Measurements from ENCODE around the gene ALDH4A1. TPM values are rescaled to one million over a fixed set of nuclear protein-coding genes. Genes with fewer than 3 reads are reported as not detected.
A peak's percentile ranks its signal among the peaks of the same experiment; 100 is the strongest.
"Not testable (repeated sequence)": the region's sequence is repeated elsewhere in the genome, so short reads cannot be mapped to it uniquely, and the experiment has no call there.

ALDH4A1 gene
- total RNA-seq, 1 donor from 2014 or later, result 12.7 TPM

DNA sequence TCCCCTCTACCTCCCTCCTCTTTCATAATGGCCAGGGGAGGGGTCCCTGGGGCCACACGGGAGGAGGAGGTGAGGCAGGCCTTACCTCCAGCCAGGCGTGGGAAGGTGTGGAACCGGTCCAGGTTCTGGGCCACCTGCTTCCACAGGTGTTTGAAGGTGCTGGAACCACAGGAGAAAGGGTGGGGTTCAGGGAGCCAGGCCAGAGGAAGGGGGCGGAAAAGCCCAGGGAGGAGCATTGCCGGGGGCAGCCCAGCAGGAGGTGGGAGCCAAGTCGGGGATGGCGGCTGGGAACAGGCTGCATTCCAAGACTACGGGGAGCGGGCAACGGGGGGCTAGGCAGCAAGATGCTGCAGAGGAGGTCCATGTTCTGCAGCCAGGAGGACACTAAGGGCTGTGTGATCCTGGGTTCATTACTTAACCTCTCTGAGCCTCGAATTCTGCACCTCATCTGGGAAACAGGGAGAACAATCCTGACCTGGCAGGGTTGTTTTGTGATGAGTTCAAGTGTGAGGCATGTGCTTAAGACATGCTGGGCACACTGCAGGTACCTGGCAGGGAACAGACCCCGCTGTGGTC lies 23.1 kb downstream of the ALDH4A1 start:
- DNase-seq (ENCODE audit: low read depth in 2 of 2), result no peak

DNA sequence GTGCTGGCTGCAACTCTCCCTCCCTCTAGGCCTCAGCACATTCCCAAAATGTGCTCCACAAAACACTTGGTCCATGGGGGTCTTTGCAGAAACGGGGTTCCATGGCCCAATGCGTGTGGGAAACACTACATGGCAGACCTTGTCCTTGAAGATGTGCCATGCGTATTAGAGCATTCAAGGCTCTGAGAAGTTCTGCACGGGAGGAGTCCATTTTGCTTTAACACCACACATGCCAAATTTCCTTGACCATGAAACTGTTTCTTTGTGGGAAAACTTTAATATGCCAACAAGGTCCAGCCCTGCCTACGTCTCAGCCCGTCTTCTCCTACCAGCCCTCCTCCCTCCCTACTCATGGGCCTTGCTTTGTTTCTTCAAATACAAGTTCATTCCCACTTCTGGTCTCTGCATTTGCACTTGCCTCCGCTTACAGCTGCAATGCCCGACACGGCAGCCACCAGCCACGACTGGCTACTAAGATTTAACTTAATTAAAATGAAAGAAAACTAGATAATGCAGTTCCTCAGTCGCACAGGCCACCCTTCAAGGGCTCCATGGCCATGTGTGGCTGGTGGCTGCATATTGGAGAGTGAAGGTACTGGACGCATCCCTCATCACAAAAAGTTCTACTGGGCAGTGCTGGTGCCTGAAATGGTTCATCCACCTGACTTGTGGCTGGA lies 23.7 kb downstream of the ALDH4A1 start:
- DNase-seq (ENCODE audit: low read depth in 2 of 2), result no peak

DNA sequence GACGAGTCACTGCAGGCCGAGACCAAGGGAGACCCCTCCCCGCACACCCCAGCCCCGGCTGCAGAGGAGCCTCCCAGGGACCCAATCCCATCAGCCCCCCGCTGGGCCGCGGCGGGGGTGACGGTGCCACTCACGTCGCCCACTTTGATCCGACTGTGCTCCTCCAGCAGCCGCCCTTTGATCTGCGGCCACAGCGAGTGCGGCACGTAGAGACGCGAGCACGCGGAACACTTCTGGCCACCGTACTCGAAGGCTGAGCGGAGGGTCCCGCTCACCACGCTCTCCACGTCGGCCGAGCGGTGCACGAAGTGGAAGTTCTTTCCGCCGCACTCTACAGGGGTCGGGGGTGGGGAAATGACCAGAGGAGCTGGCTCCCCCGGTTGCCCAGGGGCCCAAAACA lies 25.1 kb downstream of the ALDH4A1 start:
- DNase-seq (ENCODE audit: low read depth in 2 of 2), result no peak

DNA sequence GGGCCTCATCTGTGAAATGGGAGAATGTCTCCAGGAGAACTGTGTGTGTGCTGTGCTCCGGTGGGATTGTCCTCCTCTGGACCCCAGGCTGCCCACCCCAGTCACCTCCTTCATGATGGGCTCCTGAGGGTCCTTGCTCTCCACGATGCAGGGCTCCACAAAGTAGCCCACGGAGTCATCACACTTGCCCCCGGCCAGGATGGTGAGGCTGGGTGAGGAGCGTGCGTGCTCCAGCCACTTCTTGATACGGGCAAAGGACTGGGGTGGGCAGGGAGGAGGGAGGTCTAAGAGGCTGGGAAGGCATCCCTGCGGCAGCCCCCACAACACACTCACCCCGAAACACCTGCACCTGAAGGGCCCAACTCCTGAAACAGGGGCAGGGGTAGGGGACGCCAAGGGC lies 26.1 kb downstream of the ALDH4A1 start:
- no peak for DNase-seq (ENCODE audit: low read depth in 2 of 2)

DNA sequence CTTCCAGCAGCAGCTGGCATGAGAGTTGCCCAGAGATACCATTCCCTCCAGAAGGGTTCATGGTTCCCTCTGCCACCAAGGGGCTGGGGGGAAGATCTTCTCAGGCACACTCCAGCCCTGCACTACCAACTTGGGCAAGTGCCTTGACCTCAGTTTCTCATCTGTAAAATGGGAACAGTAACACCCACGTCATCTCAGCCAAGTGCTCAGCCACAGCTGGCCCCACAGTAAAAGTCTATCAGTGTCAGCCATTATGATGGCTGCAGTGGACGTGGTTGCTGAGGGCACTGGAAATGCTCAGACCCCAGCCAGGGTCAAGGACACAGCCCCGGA lies 26.6 kb downstream of the ALDH4A1 start:
- DNase-seq (ENCODE audit: low read depth in 2 of 2), result no peak

DNA sequence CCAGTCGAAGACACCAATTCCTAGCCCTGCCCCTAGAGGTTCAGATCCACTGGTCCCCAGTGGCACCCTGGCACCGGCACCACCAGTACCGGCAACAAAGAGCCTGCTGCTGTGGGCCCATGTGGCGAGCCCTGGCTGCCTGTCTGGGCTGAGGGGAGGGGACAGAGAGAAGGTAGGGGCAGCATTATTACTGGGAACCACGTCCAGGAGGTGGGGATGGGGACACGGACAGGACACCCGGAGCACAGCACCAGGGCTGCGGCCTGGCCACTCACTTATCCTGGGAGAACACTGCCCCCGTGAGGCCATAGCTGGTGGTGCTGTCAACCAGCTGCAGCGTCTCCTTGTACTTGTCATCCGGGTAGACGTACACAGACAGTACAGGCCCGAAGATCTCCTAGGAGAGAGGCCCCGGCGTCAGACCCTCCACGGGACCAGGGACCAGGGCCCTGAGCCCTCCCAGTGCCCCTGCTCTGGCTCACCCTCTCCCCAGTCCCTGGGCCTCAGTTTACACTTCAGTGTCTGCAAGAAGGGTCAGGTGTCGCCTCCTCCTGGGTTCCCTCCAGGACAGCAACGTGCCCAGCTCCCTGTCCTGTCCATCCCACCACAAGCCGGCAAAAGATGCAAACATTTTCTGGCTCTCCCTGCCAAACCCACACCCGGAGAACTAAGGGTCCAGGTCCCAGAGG lies 27.1 kb downstream of the ALDH4A1 start:
- peak; percentile 64 to 85 for DNase-seq (ENCODE audit: low read depth in 2 of 2)

DNA sequence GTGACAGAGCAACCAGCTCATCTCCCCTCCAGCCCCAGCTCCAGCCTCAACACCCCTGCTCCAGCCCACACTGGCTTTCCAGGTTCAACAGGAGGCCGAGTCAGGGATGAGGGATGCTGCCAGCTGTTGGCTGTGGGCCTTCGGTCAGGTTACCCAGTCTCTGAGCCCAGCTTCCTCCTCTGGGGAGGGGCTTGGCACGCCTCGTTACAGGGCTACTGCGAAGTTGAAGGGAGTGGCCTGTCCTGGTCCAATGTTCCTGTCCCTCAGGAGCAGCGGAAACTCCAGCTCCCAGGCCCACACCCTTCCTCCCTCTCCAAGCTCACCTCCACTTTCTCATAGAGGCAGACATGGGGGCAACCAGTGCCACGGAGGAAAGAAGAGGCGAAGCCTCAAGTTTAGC lies 27.8 kb downstream of the ALDH4A1 start:
- DNase-seq (ENCODE audit: low read depth in 2 of 2), result no peak

DNA sequence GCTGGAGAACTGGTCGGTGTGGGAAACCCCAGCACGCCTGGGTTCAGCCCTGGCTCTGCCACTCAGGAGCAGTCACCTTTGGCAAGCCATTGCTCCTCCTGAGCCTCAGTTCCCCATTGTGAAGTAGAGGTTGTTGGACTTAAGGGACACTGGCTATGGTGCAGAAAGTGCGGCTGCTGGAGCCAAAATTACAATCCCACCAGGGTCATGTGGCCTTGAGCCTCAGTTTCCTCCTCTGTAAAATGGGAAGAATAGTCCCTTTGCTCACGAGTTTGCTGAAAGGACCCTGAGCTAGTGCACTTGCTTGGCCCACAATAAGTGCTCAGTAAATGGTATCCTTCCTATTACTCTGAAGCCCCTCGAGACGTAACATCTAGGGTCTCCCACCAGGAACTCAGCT lies 28.3 kb downstream of the ALDH4A1 start:
- DNase-seq (ENCODE audit: low read depth in 2 of 2), result no peak

DNA sequence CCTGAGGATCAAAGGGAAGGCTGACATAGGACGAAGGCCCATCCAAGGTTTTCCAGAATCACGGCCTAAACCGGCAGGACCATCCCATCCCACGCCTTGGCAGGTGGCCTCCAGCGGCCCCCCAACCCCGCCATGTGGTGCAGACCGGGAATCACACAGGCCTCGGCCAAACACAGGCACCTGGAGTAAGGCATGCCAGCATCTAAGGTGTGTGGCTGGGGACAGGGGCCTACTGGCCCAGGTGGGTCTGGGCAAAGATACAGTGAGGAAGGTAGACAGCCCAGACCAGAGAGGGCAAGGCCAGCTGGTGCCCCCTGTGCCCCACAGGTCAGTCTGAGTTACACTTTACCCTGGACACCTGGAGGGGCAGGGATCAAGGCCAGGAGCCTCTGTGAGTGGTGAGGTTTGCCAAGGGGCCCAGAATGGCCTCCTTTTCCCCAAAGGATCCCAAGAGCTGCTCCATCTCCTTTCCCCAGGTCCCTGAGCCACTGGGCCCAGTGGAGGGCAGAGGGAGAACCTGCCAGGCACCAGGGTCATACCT lies 30.2 kb downstream of the ALDH4A1 start:
- no peak for DNase-seq (ENCODE audit: low read depth in 2 of 2)

DNA sequence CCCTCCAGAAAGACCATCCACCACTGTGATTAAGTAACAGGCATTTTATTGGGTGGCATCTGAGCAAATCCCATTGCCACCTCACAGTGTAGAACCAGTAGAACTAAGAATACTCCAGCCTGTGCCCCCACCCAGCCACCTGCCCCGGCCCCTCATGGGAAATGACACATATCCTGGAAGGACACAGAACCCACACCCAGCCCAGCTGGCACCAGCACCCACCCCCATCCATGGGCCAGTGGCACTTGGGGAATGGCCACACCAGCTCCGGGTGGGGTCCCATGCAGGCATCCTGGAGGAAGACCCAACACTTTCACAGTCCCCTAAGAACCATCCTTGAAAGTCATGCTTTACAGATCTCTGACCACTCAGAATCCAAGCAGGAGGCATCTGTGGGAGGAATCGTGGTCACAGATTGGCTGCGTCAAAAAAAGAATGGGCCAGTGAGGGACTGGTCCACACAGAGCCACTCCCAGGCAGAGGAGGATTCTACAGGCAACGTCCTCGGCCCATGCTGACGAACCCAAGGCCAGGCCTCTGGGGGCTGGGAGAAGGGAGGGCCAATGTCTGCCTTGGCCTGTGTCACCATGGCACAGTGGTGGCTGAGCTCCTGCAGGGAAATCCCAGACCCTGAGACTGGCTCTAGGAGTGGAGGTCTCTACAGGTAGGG lies 30.8 kb downstream of the ALDH4A1 start:
- no peak for DNase-seq (ENCODE audit: low read depth in 2 of 2)

DNA sequence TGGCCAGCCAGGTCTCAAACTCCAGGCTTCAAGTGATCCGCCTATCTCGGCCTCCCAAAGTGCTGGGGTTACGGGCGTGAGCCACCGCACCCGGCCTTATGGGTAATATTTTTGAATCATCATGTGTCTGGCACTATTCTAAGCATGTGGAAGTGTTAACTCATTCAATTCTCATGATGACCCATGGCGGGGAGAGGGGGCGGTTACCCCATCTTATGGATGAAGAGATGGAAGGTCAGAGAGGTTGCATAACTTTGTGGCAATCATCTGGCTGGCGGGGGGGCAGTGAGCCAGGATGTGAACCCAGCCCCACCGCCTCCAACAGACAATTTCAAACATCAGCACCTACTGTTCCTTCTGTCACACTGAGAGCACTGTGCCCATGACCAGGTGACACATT lies 31.4 kb downstream of the ALDH4A1 start:
- no peak for DNase-seq (ENCODE audit: low read depth in 2 of 2)

DNA sequence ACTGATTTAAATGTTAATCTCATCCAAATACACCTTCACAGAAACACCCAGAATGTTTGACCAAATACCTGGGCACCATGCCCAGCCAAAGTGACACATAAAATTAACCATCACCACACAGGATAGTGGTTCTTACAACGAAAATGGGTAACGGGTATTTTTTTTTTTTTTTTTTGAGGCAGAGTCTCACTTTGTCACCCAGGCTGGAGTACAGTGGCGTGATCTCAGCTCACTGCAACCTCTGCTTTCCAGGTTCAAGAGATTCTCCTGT lies 31.8 kb downstream of the ALDH4A1 start:
- DNase-seq (ENCODE audit: low read depth in 2 of 2), result not testable (repeated sequence)

DNA sequence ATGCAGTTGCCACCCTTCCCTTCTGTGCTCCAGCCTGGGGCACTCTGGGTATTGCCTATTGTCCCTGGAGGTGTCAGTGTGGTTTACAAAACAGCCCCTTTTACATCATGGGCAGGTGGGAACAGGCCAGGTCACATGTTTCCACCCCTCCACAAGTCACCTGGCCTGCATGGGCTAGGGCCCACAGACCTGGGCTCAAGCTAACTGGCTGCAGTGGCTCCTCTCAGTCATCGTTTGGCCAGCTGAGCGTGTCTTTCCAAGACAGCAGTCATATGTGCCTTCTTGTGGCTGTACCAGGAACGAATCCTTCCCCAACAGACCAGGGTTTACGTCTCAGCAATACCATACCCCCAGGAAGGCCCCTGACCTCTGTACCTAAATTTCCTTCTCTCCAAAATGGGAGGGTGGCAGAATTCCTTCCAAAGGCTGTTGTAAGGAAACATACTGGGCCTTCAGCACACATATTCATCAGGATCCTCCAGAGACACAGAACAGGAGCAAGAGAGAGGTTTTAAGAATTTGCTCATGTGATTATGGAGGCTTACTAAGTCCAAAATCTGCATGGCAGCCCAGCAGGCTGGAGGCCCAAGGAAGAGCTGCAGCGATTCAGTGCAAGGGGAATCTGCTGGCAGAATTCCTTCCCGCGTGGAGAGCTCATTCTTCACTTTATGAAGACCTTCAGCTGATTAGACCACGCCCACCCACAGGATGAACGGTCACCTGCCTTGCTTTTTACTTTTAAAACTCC lies 32.3 kb downstream of the ALDH4A1 start:
- DNase-seq (ENCODE audit: low read depth in 2 of 2), result no peak

DNA sequence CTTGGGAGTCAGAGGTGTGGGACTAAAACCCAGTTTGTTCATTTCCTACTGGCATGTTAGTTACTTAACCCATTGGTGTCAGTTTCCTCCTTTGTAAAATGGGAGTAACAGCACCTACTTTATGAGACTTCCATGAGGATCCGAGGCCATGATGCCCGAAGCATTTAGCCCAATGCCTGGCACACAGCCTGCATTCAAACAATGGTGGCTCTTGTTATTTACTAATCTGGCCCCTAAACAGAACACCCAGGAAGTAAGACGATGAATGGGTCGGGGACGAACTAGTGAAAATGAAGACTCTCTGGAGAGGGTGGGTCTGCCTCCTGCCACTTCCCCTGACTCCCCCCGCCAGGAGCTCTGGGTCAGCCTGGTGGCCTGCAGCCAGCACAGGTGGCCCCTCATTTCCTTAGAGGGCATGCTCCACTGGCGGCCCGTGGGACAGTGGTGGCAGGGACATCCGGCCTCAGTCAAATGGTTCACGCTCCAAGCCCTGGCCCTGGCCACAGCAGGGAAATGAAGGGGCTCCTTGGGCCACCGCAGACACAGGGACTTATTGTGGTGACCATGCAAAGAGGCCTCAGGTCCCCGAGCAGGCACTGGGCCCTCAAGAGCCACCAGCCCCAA lies 33.4 kb downstream of the ALDH4A1 start:
- DNase-seq (ENCODE audit: low read depth in 2 of 2), result no peak

DNA sequence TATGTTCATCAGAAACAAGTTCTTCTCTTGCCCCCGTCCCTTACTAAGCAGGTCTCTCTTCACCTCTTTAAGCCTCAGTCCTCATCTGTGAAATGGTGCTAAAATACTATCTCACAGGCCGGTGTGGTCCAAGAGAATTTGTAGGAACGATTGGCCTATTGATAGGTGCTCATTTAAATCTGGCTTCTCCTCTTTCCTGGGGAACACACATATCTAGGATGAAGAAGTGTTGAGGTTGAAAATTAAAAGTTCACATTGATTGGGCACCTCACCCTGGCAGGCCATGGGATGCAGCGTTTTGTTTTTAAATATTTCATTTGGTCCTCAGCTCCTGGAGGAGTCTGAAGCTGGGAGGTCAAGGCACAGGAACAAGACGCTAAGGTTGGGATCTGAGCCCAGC lies 34.0 kb downstream of the ALDH4A1 start:
- no peak for DNase-seq (ENCODE audit: low read depth in 2 of 2)

DNA sequence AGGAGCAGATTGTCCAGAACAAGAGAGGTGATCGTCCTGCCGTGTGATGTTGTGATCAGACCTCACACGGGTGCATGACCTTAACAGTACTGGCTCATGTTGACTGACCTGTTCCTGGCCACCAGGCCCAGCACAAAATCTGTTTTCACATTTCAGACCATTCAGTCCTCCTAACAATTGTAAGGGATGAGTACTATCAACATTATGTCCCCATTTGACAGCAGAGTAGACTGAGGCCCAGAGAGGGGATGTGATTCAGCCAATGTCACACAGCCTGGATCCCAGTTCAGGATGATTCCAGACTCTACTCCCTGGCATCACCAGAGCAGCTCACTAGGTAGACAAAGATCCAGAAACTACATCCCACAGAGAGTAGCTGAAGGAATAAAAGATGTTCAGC lies 35.5 kb downstream of the ALDH4A1 start:
- DNase-seq (ENCODE audit: low read depth in 2 of 2), result no peak

DNA sequence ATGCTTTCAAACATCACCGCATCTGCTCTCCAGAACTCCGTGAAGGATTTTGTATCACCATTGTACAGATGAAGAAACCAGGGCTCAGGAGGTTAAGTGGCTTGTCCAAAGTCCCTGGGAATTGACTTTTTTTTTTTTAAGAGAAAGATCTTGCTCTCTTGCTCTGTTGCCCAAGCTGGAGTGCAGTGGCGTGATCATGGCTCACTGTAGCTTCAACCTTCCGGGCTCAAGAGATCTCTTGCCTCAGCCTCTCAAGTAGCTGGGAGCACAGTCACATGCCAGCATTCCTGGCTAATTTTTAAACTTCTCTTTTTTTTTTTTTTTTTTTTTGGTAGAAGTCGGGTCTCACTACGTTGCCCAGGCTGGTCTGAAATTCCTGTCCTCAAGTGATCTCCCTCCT lies 36.0 kb downstream of the ALDH4A1 start:
- no peak for DNase-seq (ENCODE audit: low read depth in 2 of 2)

DNA sequence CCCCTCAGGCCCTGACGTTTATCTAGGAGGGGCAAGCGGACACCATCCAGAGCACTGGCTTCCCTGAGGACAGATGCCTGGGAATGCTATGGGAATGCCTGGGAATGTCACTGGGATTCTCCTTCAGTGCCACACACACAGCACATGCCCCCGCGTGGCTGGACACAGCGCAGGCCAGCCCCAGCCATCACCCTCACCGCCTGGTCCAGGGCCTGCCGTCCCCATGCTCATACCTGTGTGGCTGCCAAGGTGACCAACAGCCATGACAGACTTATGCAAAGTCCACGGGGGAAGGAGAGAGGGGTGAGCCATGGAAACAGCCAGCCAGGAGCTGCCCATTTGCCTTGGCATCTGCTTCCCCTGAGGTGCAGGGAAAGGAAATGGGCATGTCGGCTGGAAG lies 37.2 kb downstream of the ALDH4A1 start:
- no peak for DNase-seq (ENCODE audit: low read depth in 2 of 2)

DNA sequence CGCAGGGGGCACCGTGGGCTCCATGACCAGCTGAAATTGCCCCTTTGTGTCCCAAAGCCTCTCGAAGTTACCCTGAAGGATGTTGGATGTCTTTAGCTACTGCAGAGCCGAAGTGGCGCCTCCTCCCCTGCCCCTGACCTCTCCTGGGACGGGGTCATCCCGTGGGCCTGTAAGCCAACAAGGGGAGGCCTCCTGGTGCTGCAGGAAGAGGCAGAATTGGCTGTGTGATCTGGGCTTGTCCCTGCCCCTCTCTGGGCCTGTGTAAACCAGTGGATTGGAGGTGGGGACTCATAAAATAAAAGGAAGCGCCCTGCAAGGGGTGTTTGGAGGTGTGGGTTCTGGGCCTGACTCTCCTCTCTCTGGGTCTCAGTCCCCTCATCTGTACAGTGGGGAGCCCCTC lies 40.8 kb downstream of the ALDH4A1 start:
- DNase-seq (ENCODE audit: low read depth in 2 of 2), result no peak

DNA sequence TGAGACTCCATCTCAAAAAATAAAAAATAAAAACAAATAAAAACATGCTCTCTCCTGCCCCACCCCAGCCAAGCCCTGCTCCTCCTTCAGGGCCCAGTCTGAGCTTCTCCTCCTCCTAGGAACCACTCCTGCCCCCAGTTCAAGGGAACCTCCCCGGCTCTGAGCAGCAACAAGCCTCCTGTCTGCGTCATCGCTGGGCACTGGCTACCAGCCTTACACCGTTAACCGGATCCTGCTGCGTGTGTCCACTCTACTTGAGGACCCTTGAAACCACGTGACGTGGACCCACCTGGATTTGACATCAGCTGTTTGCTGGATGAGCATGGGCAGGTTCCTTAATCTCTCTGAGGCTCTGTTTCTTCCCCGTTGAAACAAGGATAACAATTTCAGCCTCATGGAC lies 41.3 kb downstream of the ALDH4A1 start:
- no peak for DNase-seq (ENCODE audit: low read depth in 2 of 2)

DNA sequence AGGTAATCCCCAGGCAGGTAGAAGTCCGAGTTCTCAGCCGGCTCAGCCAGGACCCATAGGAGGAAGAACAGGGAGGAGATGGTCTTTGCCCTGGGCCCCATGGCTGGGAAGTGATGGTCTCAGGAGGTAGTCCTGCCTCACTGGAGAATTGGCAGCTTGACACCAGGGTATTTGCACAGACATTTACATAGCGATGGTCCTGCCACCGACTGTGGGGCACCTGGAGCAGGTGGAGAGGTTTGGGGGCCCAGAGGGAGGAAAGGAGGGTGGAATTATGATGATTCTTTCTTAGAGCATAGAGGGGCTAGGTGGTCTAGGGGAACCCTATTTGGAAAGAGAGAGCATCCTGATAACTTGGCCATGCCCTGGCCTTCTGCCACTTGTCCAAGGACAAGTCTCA lies 42.8 kb downstream of the ALDH4A1 start, which contains the start of gene TAS1R2:
TAS1R2 (minus strand) TSS at position 101 of the 400 bp plus-strand sequence; CDS start at position 101, 0 bp downstream.
- DNase-seq (ENCODE audit: low read depth in 2 of 2), result no peak

Measured in dermis microvascular lymphatic vessel endothelial cell (primary cell).